Lower lobe of right lung (tissue), 2 donors: ENCODE measurements around the gene TMEM121B. TPM values are rescaled to one million over a fixed set of nuclear protein-coding genes. Genes with fewer than 3 reads are reported as not detected.

Experiments used
- ATAC-seq, 2 donors: fragments of 200-7000 bp; cut with Tn5 transposase; one replicate each; pipeline ENCODE4 v1.9.1; 2020 to 2022; ENCODE audit warnings: mild to moderate bottlenecking in 2 of 2, moderate library complexity in 2 of 2
- DNase-seq: peaks from one replicate; pipeline ENCODE4 v3.0.0-alpha.2; 2020
- H3K27ac ChIP-seq: fragments of 200-600 bp; one replicate; pipeline ENCODE4 v1.8.0; 2022
- H3K27me3 ChIP-seq: fragments of 200-600 bp; one replicate; pipeline ENCODE4 v1.8.0; 2022; ENCODE audit warnings: low read depth
- H3K36me3 ChIP-seq: fragments of 200-600 bp; one replicate; pipeline ENCODE4 v1.8.0; 2022; ENCODE audit warnings: mild to moderate bottlenecking
- H3K4me1 ChIP-seq: fragments of 200-600 bp; one replicate; pipeline ENCODE4 v1.8.0; 2022
- H3K4me3 ChIP-seq: fragments of 200-600 bp; one replicate; pipeline ENCODE4 v1.8.0; 2022; ENCODE audit warnings: mild to moderate bottlenecking
- H3K9me3 ChIP-seq: fragments of 200-600 bp; one replicate; pipeline ENCODE4 v1.8.0; 2022
- intact Hi-C: fragments of 100-400 bp; cut with DNase I; formaldehyde crosslinking; loops from one replicate; pipeline ENCODE4 v1.11.0; 2022
- long read RNA-seq: library from polyadenylated mRNA; unstranded; transcript quantifications from one replicate; pipeline ENCODE4 v2.0.0, GENCODE V29; 2021
- total RNA-seq: library from RNA; stranded (reverse); fragmentation: NEBNext Ultra II Directional; extraction: Animal tissue kit (Norgen Biotek cat#: 25700); gene quantifications from one replicate; pipeline ENCODE4 v1.2.1, GENCODE V29; 2021
- TF ChIP-seq, protein P1 (sequence below): fragments of 200-600 bp; IDR thresholded peaks from one replicate; pipeline ENCODE4 v1.8.0; 2022; ENCODE audit warnings: antibody characterized with exemption, mild to moderate bottlenecking
- donor health status: DM: no; HTN: yes; CAD: no; lungs with severe emphysema.

Gene TMEM121B
- 0.97 TPM for total RNA-seq
- long read RNA-seq, full-length matches to known transcripts = 2 of 2 reads
- long read RNA-seq, partial matches to known transcripts = 0 of 2 reads
- long read RNA-seq, other reads (novel, unspliced or antisense) = 0 of 2 reads

DNA sequence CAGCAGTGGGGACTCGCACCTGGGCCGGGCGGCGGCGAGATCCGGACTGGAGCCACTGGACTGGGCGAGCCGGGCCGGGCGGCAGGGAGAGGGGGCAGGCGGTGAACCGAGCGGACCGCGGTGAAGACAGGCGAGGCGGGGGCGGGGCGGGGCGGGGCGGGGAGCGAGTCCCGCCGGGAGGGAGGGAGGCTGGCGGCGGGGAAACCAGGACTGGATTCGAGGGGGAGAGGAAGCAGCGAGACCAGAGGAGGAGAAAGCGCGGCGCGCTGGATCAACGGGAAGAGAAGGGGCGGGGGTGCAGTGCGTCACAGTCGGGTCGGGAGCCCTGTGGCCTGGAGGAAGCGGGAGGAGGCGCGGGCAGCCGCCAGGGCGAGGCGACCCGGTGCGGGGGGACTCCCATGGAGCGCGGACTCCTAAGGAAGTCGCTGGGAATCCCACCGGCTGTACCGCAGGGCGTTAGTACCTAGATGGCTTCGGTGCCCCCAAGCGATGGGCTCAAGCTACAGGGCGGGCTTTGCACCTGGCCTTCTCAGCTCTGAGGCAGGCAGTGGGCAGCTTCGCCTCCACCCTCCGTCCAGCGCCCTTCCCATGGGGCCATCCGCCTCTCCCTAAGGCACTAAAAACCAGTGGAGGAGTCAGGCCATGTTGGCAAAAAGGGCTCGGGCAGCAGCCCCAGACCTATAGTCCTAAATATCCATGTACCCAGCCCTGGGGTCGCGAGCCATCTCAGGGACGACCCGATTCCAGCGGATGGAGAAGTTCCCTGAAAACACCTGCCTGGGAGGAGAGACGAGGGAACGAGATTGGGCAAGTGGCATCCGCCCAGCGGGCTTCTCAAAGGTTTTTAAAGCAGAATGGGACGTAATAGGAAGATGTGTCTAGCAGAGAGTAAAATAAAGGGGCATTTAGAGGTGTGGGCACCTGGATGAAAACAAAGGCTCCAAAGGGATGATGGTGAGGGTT, at the start of gene TMEM121B:
TSS of gene TMEM121B (minus strand) at position 128 of the 963 bp plus-strand sequence. CDS start 233 bp downstream, outside the sequence.
- TF ChIP-seq, protein P1, sequence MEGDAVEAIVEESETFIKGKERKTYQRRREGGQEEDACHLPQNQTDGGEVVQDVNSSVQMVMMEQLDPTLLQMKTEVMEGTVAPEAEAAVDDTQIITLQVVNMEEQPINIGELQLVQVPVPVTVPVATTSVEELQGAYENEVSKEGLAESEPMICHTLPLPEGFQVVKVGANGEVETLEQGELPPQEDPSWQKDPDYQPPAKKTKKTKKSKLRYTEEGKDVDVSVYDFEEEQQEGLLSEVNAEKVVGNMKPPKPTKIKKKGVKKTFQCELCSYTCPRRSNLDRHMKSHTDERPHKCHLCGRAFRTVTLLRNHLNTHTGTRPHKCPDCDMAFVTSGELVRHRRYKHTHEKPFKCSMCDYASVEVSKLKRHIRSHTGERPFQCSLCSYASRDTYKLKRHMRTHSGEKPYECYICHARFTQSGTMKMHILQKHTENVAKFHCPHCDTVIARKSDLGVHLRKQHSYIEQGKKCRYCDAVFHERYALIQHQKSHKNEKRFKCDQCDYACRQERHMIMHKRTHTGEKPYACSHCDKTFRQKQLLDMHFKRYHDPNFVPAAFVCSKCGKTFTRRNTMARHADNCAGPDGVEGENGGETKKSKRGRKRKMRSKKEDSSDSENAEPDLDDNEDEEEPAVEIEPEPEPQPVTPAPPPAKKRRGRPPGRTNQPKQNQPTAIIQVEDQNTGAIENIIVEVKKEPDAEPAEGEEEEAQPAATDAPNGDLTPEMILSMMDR = no peak
- peak within 1 kb of the TSS; percentile 62 for H3K4me3 ChIP-seq
- H3K36me3 ChIP-seq = no peaks in the 10 kb centered on the region
- ATAC-seq = peak; percentile 63 to 68
- DNase-seq = peak; percentile 78
- H3K4me1 ChIP-seq = peaks cover 41% of the 10 kb centered on the region
- no peak within 1 kb of the TSS for H3K27ac ChIP-seq
- intact Hi-C loops = no loop called here
- no peaks in the 10 kb centered on the region for H3K9me3 ChIP-seq
- peaks cover 32% of the 10 kb centered on the region for H3K27me3 ChIP-seq

DNA sequence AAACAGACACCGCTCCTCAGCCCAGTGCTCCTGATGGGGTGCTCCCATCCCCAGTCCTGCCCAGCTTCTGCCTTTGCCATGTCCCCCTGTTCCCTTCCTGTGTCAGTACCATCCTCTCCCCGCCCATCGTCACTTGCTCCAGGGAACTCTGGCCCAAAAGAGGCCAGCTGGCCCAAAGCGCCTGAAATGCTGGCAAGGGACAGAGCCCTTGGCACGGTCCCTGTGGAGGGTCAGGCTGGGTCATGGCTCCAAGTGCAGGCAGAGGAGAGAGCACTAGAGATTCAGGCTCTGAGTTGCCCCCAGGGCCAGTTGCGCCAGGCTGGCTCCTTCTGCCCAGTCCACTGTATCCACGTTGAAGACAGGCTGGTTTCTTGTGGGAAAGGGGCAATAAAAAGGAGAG, 46.3 kb upstream of the TMEM121B start:
- H3K4me3 ChIP-seq = no peak overlapping the region
- peaks cover 11% of the 10 kb centered on the region for H3K4me1 ChIP-seq
- no peaks in the 10 kb centered on the region for H3K9me3 ChIP-seq
- no peaks in the 10 kb centered on the region for H3K36me3 ChIP-seq
- H3K27ac ChIP-seq = no peak overlapping the region
- DNase-seq (no peak), ATAC-seq (no peak)
- intact Hi-C loops = no loop called here
- TF ChIP-seq, protein P1 = no peak
- no peaks in the 10 kb centered on the region for H3K27me3 ChIP-seq

DNA sequence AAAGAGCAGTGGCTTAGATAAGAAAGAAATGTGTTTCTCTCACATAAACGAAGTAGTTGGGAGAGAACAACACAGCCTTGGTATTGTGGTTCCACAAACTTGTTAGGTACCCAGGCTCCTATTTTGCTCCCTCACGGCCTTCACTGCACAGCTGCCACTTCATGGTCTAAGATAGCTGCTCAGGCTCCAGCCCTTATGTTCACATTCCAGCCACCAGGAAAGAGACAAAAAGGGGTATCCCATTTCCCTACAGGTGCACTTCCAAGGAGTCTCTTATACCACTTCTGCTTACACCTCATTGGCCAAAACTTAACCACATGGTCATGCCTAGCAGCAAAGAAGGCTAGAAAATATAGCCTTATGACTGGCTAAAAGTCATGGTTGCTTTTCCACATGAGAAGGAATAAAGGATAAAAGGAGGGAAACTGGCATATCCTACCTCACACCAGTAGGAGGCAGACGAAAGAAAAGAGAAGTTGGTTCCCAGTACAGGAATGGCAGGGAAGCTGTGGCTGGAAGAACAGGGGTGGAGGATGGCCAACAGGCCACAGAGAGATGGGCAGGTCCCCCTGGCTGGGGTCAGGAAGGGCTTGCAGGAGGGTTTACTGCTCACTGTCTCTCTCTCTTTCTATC, 43.3 kb upstream of the TMEM121B start:
- Histone ChIP-seq H3K9me3 (no peaks in the 10 kb centered on the region), H3K4me3 (no peak overlapping the region), H3K27ac (no peak overlapping the region), H3K27me3 (no peaks in the 10 kb centered on the region), H3K4me1 (peaks cover 8% of the 10 kb centered on the region), H3K36me3 (no peaks in the 10 kb centered on the region)
- intact Hi-C loops = no loop called here
- no peak for ATAC-seq
- DNase-seq = no peak
- TF ChIP-seq, protein P1 = peak; percentile 10

DNA sequence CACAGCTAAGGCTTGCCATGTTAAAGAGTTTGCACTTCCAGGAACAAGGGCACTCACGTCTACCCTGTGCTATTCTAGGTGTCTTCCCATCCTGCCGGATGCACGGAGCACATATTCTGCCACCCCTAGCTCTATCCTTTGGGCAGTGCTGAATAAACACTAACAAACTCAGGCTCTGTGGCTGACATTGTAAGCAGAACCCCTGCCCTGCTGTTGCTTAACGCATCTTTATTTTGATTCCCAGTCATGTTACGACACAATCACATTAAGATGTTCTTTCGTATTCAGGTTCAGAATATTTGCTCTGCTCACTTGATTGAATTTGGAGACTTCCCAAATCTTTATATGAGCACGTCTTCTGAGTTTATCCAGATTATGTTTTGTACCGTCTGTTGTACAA, 41.6 kb upstream of the TMEM121B start:
- DNase-seq = no peak

DNA sequence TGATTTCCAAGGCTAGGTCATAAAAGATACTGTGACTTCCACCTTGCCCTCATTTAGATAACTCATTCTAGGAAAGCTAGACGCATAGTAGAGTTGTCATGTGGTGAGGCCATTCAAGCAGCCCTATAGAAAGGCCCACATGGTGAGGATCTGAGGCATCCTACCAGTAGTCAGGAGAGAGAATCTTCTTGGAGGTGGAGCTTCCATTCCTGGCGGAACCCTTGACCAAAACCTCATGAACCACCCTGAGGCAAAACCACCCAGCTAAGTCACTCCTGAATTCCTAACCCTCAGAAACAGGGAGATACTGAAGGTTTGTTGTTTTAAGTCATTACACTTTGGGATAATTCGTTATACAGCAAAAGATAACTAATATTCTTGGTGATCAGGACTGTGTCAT, 40.8 kb upstream of the TMEM121B start:
- peaks cover 25% of the 10 kb centered on the region for H3K4me1 ChIP-seq
- ATAC-seq = no peak
- no peak for DNase-seq
- intact Hi-C loops = no loop called here
- no peaks in the 10 kb centered on the region for H3K9me3 ChIP-seq
- TF ChIP-seq, protein P1 = no peak
- H3K4me3 ChIP-seq = no peak overlapping the region
- no peaks in the 10 kb centered on the region for H3K27me3 ChIP-seq
- H3K36me3 ChIP-seq = peaks cover 5% of the 10 kb centered on the region
- no peak overlapping the region for H3K27ac ChIP-seq

More for the DNA sequence above, 41.6 kb upstream of the TMEM121B start:
- Histone ChIP-seq H3K36me3 (no peaks in the 10 kb centered on the region), H3K27ac (no peak overlapping the region), H3K4me3 (no peak overlapping the region), H3K9me3 (no peaks in the 10 kb centered on the region), H3K27me3 (no peaks in the 10 kb centered on the region), H3K4me1 (peaks cover 18% of the 10 kb centered on the region)
- intact Hi-C loops = no loop called here
- ATAC-seq = no peak
- TF ChIP-seq, protein P1 = no peak
